SK-N-MC (cell line): ENCODE data around the gene PROX1.

Experiments used
- DNase-seq: peaks from one replicate; pipeline ENCODE4 v3.0.0-alpha.2; 2011; ENCODE audit warnings: low read depth, low spot score
- H3K27ac ChIP-seq: fragments of 200-600 bp; sonication (generic); 2 replicates; pipeline ENCODE4 v1.5.1; 2016; ENCODE audit warnings: mixed run types
- H3K36me3 ChIP-seq: fragments of 200-600 bp; sonication (generic); 2 replicates; pipeline ENCODE4 v1.6.1; 2017; ENCODE audit warnings: antibody characterized with exemption, low read length, mixed read lengths; ENCODE audit not compliant: insufficient read depth
- H3K4me3 ChIP-seq: fragments of 200-600 bp; sonication (generic); 2 replicates; pipeline ENCODE4 v1.5.1; 2016
- H3K9ac ChIP-seq: fragments of 200-600 bp; sonication (generic); 2 replicates; pipeline ENCODE4 v1.8.0; 2017; ENCODE audit warnings: mixed run types, mixed read lengths; ENCODE audit not compliant: insufficient read length
- H3K9me3 ChIP-seq: fragments of 200-600 bp; sonication (generic); 2 replicates; pipeline ENCODE4 v1.6.1; 2017; ENCODE audit warnings: low read depth, mild to moderate bottlenecking, antibody characterized with exemption, low read length, moderate library complexity, mixed read lengths
- EZH2 ChIP-seq: fragments of 200-600 bp; sonication (generic); IDR thresholded peaks from one replicate; pipeline ENCODE4 v1.6.1; 2017; ENCODE audit warnings: antibody characterized with exemption
- FOXP2 ChIP-seq: optimal IDR thresholded peaks from 2 replicates; pipeline ENCODE3; 2011; ENCODE audit warnings: mild to moderate bottlenecking, moderate library complexity; ENCODE audit not compliant: insufficient read depth; ENCODE audit errors: extremely low read length, control extremely low read depth
- POLR2AphosphoS5 ChIP-seq: IDR thresholded peaks from 2 replicates; pipeline ENCODE4 v1.6.1; 2012; ENCODE audit warnings: mild to moderate bottlenecking, low read depth, low read length, borderline replicate concordance

The PROX1 gene

GRCh38 chr1:214002472-214002871 lies 14.7 kb downstream of the PROX1 start:
- Histone ChIP-seq H3K4me3 (no peak overlapping the region), H3K36me3 (no peaks in the 10 kb centered on the region), H3K27ac (no peak overlapping the region), H3K9ac (no peak overlapping the region), H3K9me3 (no peaks in the 10 kb centered on the region)
- no peak for DNase-seq
- TF ChIP-seq FOXP2 = no peak
- TF ChIP-seq EZH2 = no peak
- no peak for TF ChIP-seq POLR2AphosphoS5

GRCh38 chr1:214003233-214003632 lies 15.5 kb downstream of the PROX1 start:
- no peak overlapping the region for H3K4me3 ChIP-seq
- H3K36me3 ChIP-seq = no peaks in the 10 kb centered on the region
- H3K27ac ChIP-seq = no peak overlapping the region
- TF ChIP-seq POLR2AphosphoS5 (no peak), FOXP2 (no peak), EZH2 (no peak)
- DNase-seq = no peak
- H3K9me3 ChIP-seq = no peaks in the 10 kb centered on the region
- H3K9ac ChIP-seq = no peak overlapping the region

DNA sequence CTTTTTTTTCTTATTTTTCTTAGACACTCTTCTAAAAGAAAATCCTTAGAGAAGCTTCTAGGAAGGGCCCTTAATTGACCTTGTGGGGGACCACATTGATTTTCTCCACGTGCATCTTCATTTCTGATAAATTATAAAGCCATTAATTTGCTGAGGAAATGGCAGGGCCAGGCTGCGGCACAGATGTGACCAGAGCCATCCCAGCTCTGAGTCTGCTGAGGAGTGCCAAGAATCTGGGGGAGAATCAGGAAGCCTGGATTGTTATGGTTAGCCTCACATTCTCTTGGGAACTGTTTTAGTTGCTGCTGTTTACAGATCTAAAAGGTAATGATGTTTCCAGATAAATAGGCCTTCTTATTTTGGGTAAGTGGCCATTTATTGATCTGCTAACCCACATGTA lies 16.2 kb downstream of the PROX1 start:
- H3K9ac ChIP-seq = no peak overlapping the region
- H3K4me3 ChIP-seq = no peak overlapping the region
- no peak for TF ChIP-seq POLR2AphosphoS5
- TF ChIP-seq FOXP2 = no peak
- no peak for TF ChIP-seq EZH2
- H3K36me3 ChIP-seq = no peaks in the 10 kb centered on the region
- no peak overlapping the region for H3K27ac ChIP-seq
- no peak for DNase-seq
- H3K9me3 ChIP-seq = no peaks in the 10 kb centered on the region

- Histone ChIP-seq H3K9ac (no peak overlapping the region), H3K36me3 (no peaks in the 10 kb centered on the region), H3K4me3 (no peak overlapping the region), H3K27ac (no peak overlapping the region), H3K9me3 (no peaks in the 10 kb centered on the region)
- TF ChIP-seq FOXP2 (no peak), POLR2AphosphoS5 (no peak), EZH2 (no peak)
- no peak for DNase-seq
Observed at GRCh38 chr1:214004795-214005194, 17.0 kb downstream of the PROX1 start.

- H3K9ac ChIP-seq = no peak overlapping the region
- no peak for DNase-seq
- H3K9me3 ChIP-seq = no peaks in the 10 kb centered on the region
- no peaks in the 10 kb centered on the region for H3K36me3 ChIP-seq
- no peak overlapping the region for H3K27ac ChIP-seq
- TF ChIP-seq FOXP2 = no peak
- no peak overlapping the region for H3K4me3 ChIP-seq
Observed at GRCh38 chr1:214005708-214006107, 17.9 kb downstream of the PROX1 start.

DNA sequence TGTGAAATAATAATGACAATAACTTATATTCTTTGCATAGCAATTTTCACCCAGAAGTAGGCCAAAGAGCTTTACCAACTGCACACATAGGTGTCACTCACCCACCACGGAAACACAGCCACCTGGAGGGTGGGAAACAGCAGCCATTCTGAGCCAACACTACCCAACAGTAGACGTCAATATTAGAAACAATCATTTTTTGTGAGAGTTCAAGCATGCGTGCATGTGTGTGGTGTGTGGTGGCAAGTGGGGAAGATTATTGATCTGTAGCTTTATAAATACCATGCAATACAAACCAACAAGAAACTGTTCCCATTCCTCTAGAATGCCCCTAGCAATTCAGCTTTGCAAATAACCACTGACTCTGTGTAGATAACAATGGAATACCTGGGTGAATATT lies 19.1 kb downstream of the PROX1 start:
- Histone ChIP-seq H3K4me3 (no peak overlapping the region), H3K9me3 (no peaks in the 10 kb centered on the region), H3K36me3 (no peaks in the 10 kb centered on the region), H3K9ac (no peak overlapping the region), H3K27ac (no peak overlapping the region)
- no peak for TF ChIP-seq EZH2
- TF ChIP-seq FOXP2 = no peak
- TF ChIP-seq POLR2AphosphoS5 = no peak
- DNase-seq = no peak

DNA sequence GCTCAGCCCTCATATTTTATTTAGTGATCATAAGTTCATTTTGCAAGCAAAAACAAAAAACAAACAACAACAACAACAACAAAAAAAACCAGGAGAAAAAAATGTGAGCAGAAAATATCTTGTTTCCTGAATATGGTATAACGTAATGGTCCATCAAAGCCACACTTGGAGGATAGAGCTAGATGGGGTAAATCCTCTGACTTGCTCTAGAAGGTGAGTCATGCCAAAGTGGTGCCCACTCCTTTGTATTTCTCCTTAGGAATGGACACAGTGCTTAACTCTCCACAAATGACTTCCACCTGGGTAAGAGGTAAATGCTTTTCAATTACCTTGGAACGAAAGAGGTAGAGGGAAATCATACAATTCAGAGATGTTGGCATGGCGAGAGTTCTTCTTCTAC lies 20.6 kb downstream of the PROX1 start:
- Histone ChIP-seq H3K4me3 (no peak overlapping the region), H3K9me3 (no peaks in the 10 kb centered on the region), H3K9ac (no peak overlapping the region), H3K27ac (no peak overlapping the region), H3K36me3 (no peaks in the 10 kb centered on the region)
- TF ChIP-seq FOXP2 = no peak
- no peak for TF ChIP-seq EZH2
- no peak for TF ChIP-seq POLR2AphosphoS5
- no peak for DNase-seq

- Histone ChIP-seq H3K27ac (no peak overlapping the region), H3K9me3 (no peaks in the 10 kb centered on the region), H3K9ac (no peak overlapping the region), H3K4me3 (no peak overlapping the region), H3K36me3 (no peaks in the 10 kb centered on the region)
- TF ChIP-seq FOXP2 (no peak), EZH2 (no peak), POLR2AphosphoS5 (no peak)
- DNase-seq = no peak
Observed at GRCh38 chr1:214008791-214009422, 21.1 kb downstream of the PROX1 start.

- H3K4me3 ChIP-seq = no peak overlapping the region
- no peak for DNase-seq
- no peak overlapping the region for H3K9ac ChIP-seq
- TF ChIP-seq FOXP2 (no peak), EZH2 (no peak), POLR2AphosphoS5 (no peak)
- H3K27ac ChIP-seq = no peak overlapping the region
- no peaks in the 10 kb centered on the region for H3K36me3 ChIP-seq
- H3K9me3 ChIP-seq = no peaks in the 10 kb centered on the region
Observed at GRCh38 chr1:214009423-214010196, 21.8 kb downstream of the PROX1 start.
